ENCODE data around the gene MSMP.

Gene MSMP

DNA sequence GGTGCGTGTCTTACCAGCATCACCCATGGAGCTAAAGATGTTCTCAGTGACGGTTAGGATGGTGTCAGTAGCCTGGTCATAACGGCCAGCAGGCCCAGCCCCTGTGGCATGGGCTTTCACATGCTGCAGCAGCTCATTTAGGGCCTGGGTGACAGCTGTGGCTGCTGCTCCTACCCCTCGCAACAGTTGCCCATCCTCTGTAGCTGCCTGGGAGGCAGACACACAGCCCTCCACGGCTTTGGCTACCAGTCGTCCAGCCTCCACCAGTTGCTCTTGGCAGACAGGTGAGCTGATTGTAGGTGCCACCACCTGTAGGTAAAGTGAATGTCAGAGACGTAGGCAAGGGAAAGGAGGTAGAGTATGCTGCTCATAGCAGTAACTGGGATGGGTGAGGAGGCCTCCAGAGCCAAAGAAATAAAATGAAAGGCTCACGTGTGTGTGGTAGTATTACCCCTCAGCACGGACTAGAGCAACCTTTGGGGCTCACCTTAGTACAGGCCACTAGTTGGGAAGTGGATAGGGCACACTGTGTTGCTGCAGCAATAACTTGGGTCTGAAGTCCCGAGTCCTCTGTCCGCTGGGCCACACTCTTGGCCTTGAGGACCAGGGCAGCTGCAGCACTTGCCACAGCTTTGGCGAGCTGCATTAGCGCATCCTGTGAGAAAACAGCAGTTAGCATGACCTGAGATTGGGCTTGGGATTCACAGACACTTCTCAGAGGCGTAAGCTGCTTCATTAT lies 36.8 kb downstream of the MSMP start:
- no peak for DNase-seq

DNA sequence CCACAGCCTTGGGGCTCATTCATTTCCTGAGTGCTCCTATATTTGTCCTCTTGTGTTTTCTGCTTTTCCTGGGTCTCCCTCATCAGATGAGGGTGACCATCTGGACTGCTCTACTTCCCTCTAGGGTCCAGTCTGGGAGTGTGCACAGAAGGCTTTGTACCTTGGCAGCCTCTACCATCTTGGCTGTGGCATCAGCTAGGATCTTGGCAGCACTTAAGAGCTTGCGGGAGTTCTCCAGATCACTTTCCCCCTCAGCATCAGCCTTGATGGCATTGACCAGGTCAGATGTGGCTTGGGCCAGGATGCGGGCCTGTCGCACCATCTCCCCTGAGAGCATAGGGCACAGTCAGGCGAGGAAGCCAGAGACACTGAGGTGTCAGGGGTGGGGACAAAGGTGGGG lies 37.8 kb downstream of the MSMP start:
- DNase-seq, result no peak

DNA sequence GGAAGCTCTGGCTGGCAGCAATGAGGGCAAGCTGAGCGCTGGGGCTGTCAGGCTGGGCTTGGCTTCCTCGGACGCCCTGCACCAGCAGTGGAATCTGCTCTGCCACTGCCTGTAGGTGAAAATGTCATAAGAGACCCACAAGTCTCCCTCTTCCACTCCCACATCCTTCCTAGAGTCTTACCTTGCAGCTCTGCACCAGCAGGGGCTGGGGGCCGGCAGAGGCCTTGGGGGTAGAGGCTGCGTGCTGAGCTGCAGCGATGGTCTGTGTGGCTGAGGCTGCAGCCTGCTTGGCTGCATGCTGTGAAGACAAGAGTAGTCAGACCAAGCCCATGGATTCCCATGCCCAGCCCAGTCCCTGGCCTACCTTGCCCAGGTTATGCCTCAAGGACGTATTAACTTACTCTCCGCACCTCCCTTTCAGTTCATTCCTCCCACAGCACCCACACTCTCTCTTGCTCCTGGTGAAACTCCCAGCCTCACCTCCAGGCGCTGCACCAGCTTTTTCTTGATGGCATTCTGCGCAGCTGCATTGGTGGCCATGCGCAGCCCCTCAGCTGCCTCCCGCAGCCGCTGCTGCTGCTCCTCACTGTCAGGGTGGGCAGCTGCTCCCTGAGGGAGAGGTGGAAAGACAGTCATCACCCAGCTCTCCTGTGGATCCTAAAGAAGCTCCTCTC lies 39.4 kb downstream of the MSMP start:
- DNase-seq, result no peak

- DNase-seq, result no peak
Measured at GRCh38 chr9:35714123-35714522, 40.0 kb downstream of the MSMP start.

DNA sequence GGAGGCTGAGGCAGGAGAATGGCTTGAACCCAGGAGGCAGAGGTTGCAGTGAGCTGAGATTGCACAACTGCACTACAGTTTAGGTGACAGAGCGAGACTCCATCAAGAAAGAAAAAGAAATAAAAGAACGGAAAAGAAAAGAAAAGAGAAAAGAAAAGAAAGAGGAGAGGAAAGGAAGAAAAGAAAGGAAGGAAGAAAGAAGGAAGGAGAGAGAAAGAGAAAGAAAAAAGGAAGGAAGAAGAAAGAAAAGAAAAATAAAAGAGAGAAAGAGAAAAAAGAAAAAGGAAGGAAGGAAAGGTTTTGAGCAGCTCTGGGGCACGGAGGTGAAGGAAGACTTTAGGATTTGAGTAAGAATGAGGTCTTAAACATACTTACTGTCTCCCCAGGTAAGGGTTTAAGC lies 40.5 kb downstream of the MSMP start:
- DNase-seq, result no peak

DNA sequence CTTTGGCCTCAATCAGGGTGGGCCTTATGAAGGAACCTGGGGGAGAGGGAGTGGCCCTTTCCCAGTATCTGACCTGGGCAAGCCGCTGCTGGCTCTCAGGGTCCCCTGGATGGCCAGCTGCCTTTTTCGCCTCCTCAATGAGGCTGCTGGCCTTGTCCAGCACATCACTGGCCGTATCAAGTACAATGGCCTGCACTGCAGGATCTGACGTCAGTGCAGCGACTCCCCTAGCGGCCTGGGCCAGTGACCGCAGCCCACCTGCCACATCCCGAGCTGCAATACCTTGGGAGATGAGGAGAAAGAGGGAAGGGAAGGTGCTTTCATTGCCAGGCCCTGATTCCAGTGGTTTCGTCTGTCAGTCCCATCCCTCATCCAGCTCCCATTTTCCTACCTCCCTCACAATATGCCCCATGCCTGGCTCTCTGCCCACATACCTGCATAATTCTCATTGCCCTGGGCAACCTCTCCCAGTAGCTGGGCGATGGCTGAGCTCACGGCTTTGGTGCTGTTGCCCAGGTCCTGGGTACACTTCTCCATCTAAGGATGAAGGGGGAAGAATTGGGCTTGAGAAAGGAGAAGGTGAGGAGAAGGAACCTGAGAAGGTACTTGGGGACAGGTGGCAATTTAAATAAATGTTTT lies 41.2 kb downstream of the MSMP start:
- DNase-seq, result no peak

- DNase-seq, result no peak
Measured at GRCh38 chr9:35711501-35712428, 42.3 kb downstream of the MSMP start.

DNA sequence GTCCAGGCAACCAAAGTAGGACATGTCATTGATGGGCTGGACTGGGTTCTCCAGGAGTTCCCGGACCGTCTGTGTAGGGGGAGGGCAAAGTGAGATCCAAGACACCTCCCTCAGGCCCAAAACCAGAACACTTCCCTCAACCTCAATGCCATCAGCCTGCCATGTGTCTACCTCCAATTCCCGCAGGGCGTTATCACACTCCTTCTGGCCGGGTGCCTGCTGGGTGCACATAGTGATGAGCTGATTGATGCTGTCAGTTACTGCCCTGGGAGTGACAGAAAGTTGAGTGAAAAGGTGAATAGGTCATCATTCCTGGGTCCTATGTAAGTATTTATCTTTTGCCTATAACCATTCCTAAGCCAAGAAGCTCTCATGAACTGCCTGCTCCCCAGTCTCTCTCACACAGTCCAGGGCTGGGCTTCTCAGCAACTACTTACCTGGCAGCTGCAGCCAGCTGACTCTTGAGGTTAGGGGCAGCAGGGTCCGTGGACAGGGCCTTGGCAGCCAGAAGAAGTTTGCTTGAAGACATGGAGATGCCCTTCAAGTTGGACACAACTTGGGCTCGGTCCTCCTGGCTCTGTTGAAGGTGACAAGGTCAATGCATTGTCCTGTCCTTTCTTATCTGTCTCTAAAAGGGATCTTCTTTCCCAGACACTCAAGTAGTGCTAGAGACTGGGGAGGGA lies 43.1 kb downstream of the MSMP start:
- DNase-seq, result no peak

DNA sequence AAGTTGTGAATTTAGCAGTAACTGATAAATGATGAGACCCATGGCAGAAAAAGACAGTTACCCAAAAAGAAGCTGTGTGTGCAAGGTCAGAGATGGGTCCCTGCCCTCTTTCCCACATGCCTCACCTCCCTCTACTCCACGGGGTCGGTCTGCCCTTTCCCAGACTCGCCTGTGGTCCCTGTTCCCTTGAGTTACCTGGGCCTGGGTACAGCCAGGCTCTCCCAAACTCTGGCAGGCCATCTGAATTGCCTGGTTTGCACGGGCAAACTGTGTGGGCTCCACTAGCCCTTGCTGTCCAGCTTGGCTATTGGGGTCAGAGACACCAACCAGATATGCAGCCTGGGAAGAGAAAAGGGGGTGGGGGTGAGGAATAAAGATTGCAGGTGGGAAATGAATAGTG lies 45.9 kb downstream of the MSMP start:
- no peak for DNase-seq

DNA sequence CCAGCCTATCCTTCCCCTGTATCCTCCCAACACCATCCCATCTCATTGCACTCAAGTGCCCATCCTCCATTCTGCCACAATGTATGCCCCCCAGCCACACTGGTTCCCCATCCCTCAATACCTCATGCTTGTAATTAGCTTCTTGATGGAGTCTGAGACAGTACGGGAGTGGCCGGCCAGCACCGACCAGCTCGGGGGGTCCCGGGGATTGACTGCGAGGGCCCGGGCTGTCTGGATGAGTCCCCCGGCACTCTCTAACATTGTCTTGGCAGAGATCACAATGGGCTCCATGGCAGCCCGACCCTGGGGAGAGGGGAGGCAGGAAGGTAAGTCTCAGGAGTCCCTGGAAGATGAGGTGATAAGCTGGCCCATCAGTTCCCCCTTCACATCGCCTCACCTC lies 47.1 kb downstream of the MSMP start:
- no peak for DNase-seq

- no peak for DNase-seq
Measured at GRCh38 chr9:35705836-35706430, 48.1 kb downstream of the MSMP start.

- no peak for DNase-seq
Measured at GRCh38 chr9:35705372-35705771, 48.7 kb downstream of the MSMP start.

DNA sequence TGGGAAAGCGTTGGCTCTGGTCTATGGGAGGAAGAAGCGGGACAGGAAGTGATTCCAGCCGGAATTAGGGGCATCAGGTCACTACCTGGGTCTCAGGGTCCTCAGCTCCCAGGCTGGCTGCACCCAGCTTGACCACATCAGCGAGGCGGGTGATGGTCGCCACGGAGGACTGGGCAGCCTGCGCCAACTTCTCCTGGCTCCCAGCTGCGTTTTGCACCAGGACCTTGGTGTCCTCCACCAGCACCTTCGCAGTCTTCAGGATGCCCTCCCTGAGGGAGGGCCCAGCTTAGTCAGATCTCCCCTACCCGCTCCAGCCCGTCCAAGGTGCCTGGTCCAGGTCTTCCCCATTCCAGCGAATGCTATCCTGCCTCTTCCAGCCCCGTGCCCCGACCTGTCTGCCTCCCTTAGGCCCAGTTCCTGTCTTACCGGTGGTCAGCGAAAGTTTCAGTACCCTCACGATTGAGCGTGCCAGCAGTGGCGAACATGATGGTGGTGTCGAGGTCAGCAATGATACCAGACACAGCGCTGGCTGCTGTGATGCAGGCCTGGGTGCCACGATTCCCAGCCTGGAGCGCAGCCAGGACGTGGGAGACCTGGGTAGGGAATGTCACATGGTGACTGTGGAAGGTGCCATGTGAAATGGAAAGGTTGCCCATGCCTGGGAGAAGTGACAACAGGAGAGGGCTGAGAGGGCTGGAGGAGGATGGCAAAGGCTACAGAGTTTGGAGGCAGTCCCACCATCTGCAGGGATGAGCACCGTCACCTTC lies 50.0 kb downstream of the MSMP start:
- DNase-seq, result no peak

Measured in activated CD4-positive, CD25-positive, alpha-beta regulatory T cell (primary cell).